GM19455 (cell line): Measurements from ENCODE around the gene PRSS36.
A peak's percentile ranks its signal among the peaks of the same experiment; 100 is the strongest.

ENCODE experiments used
- ATAC-seq: cut with Tn5 transposase; IDR thresholded peaks from one replicate; pipeline ENCODE4 v1.9.1; 2021; ENCODE audit not compliant: unreplicated experiment

PRSS36 gene

GRCh38 chr16:31128711-31129567 is 20.9 kb downstream of the PRSS36 start:
- ATAC-seq, result no peak

- no peak for ATAC-seq
Observed at GRCh38 chr16:31127182-31127581, 22.7 kb downstream of the PRSS36 start.

- no peak for ATAC-seq
Observed at GRCh38 chr16:31125844-31126243, 24.0 kb downstream of the PRSS36 start.

- no peak for ATAC-seq
Observed at GRCh38 chr16:31120129-31120528, 29.7 kb downstream of the PRSS36 start.

GRCh38 chr16:31118223-31119155 is 31.4 kb downstream of the PRSS36 start:
- ATAC-seq, result no peak

GRCh38 chr16:31117384-31118222 is 32.3 kb downstream of the PRSS36 start, which contains the start of gene KAT8:
Gene KAT8, plus strand, starts transcription at chr16:31117664. Its CDS starts 18 bp downstream, at chr16:31117682.
- peak; percentile 89 for ATAC-seq

- no peak for ATAC-seq
Observed at GRCh38 chr16:31114468-31114867, 35.4 kb downstream of the PRSS36 start.

- ATAC-seq, result no peak
Observed at GRCh38 chr16:31113121-31114120, 36.4 kb downstream of the PRSS36 start.

GRCh38 chr16:31112711-31113110 is 37.2 kb downstream of the PRSS36 start:
- no peak for ATAC-seq

GRCh38 chr16:31111881-31112466 is 37.9 kb downstream of the PRSS36 start:
- no peak for ATAC-seq

- no peak for ATAC-seq
Observed at GRCh38 chr16:31110106-31111034, 39.5 kb downstream of the PRSS36 start.

- no peak for ATAC-seq
Observed at GRCh38 chr16:31109622-31110021, 40.2 kb downstream of the PRSS36 start.

- no peak for ATAC-seq
Observed at GRCh38 chr16:31108794-31109558, 40.9 kb downstream of the PRSS36 start.

GRCh38 chr16:31108035-31108793 is 41.7 kb downstream of the PRSS36 start, which contains the start of gene BCKDK:
Gene BCKDK, plus strand, starts transcription at chr16:31108386. Its CDS starts 838 bp downstream, at chr16:31109224.
- peak; percentile 78 for ATAC-seq

- peak; percentile 38 for ATAC-seq
Observed at GRCh38 chr16:31107465-31107867, 42.4 kb downstream of the PRSS36 start.
